Amygdala (tissue), 56 donors: ENCODE data around the gene PRDX2.

Source experiments
- DNase-seq, 56 donors: peaks; one replicate each; lab custom pipeline; 2025; lab: John Stamatoyannopoulos, UW

The PRDX2 gene

DNA sequence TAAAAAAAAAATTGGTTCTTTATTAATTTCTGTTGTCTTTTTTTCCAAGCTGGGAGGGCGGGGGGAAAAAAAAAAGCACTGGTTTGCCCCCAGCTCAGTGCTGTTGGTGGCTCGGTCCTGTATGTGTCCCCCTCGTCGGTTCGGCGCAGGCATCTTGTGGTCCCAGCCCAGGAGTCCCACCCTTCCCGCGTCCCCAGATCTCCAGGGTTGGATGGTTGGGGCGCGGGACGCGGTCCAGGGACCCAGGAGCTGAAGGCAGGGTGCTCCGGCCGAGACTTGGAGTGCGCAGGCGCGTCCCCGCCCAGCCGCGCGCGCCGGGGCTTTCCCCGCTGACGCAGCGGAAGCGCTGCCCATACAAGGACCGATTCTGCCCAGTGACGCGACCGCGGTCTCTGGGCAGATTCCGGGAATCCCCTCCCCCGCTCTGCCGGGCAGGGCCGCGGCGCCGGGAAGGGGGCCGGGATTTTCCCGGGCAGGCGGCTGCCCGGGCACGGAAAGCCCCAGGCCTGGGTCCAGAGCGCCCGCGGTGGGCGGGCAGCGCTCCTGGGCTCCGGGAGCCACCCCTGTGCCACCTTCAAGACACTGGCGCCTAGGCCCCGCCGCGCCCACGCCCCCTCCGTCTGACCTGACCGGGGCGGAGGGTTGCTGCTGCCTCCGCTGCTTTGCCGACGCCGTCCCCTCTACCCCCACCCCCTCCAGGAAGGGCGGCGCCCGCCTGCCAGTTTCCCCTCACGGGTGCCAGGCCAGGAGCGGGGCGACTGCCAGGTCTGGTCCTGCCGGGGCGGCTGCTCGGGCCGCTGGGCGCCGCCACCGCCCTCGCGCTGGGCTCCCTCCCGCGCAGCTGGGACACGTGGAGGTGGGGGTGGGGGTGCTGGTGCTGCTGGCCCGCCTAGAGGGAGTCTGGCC lies 8.1 kb downstream of the PRDX2 start:
- peak in 55 of 56 donors; percentile 60 to 97 (median 87) for DNase-seq

DNA sequence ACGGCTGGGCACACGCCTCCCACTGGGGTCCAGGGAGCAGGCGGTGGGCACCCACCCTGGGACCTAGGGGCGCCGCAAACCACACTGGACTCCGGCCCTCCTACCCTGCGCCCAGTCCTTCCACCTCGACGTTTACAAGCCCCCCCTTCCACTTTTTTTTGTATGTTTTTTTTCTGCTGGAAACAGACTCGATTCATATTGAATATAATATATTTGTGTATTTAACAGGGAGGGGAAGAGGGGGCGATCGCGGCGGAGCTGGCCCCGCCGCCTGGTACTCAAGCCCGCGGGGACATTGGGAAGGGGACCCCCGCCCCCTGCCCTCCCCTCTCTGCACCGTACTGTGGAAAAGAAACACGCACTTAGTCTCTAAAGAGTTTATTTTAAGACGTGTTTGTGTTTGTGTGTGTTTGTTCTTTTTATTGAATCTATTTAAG lies 8.7 kb downstream of the PRDX2 start:
- DNase-seq: peak in 4 of 56 donors; percentile 38 to 65 (median 56)

DNA sequence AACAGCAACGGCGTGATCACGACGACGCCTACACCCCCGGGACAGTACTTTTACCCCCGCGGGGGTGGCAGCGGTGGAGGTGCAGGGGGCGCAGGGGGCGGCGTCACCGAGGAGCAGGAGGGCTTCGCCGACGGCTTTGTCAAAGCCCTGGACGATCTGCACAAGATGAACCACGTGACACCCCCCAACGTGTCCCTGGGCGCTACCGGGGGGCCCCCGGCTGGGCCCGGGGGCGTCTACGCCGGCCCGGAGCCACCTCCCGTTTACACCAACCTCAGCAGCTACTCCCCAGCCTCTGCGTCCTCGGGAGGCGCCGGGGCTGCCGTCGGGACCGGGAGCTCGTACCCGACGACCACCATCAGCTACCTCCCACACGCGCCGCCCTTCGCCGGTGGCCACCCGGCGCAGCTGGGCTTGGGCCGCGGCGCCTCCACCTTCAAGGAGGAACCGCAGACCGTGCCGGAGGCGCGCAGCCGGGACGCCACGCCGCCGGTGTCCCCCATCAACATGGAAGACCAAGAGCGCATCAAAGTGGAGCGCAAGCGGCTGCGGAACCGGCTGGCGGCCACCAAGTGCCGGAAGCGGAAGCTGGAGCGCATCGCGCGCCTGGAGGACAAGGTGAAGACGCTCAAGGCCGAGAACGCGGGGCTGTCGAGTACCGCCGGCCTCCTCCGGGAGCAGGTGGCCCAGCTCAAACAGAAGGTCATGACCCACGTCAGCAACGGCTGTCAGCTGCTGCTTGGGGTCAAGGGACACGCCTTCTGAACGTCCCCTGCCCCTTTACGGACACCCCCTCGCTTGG lies 9.3 kb downstream of the PRDX2 start:
- DNase-seq: peak in 47 of 56 donors; percentile 8 to 75 (median 52)

DNA sequence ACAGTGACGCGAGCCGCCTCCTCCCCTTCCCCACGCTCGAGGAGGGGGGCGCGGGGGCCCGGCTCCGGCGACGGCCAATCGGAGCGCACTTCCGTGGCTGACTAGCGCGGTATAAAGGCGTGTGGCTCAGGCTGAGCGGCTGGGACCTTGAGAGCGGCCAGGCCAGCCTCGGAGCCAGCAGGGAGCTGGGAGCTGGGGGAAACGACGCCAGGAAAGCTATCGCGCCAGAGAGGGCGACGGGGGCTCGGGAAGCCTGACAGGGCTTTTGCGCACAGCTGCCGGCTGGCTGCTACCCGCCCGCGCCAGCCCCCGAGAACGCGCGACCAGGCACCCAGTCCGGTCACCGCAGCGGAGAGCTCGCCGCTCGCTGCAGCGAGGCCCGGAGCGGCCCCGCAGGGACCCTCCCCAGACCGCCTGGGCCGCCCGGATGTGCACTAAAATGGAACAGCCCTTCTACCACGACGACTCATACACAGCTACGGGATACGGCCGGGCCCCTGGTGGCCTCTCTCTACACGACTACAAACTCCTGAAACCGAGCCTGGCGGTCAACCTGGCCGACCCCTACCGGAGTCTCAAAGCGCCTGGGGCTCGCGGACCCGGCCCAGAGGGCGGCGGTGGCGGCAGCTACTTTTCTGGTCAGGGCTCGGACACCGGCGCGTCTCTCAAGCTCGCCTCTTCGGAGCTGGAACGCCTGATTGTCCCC lies 10.1 kb downstream of the PRDX2 start, which contains the start of gene JUNB:
Gene JUNB (plus strand): TSS at position 142 of the 706 bp plus-strand sequence. CDS start 286 bp downstream, at position 428.
- peak; percentile 57 to 99 (median 96) for DNase-seq

DNA sequence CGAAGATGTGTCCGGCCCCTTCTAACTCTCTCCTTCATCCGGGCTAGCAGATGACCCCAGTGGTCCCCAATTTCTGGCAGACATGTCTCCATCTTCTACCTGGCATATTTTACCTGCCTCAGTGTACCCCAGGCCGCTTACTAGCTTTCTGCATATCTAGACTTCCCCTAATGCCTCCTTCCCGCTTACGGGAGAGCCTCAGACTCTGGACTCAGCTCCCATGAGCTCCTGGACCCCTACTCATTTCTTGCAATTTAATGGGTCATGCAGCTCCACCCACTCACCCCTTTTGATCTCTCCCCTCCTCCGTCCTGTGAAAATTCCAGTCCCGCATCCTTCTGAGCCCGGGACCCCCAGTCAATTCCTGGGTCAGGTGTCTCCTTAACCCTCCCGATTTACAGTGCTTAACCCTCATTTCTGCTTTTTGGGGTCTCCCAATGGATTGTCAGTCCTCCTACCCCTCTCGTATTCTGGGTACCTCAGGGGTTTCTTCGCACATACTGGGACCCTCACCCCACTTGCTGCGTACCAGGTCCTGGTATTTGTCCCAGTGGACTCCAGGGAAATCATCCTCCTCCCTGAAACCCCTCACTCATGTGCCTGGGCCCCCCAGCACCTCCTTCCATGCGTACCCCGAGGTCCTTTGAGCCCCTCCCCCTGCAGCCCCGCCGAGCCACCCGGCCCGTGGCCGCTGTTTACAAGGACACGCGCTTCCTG lies 10.8 kb downstream of the PRDX2 start:
- DNase-seq: peak in 8 of 56 donors; percentile 8 to 70 (median 39)

DNA sequence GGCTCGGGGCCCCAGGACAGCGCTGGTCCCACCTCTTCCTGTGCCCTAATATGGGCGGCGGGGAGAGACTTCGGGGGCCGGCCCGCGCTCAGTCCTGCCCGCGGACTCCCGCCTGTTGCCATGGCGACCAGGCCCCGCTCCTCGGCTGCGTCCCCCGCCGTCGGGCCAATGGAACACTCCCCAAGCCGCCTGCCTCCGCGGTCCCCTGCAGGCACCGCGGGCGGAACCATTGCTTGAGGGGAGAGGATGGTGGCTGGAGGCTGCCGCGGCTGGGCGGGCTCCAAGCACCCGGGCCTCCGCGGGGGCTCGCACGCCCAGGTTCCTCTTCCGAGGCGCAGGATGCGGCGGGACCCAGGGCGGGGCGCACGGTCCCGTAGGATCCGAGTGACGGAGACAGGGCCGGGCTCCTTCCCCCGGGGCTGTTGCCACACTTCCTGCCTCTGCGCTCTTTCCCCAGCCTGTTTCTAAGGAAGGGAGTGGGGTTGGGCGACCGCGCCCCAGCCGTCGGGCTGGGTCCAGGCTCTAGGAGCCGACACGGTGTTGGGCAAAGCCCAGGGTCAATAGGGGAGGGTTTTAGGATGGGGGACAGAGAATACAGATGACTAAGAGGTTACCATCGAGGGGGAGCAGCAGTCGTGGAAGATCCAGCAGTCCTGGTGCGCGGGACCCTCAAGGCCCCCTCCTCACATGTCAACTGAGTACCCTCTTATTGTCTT lies 11.5 kb downstream of the PRDX2 start:
- peak; percentile 41 to 96 (median 89) for DNase-seq

DNA sequence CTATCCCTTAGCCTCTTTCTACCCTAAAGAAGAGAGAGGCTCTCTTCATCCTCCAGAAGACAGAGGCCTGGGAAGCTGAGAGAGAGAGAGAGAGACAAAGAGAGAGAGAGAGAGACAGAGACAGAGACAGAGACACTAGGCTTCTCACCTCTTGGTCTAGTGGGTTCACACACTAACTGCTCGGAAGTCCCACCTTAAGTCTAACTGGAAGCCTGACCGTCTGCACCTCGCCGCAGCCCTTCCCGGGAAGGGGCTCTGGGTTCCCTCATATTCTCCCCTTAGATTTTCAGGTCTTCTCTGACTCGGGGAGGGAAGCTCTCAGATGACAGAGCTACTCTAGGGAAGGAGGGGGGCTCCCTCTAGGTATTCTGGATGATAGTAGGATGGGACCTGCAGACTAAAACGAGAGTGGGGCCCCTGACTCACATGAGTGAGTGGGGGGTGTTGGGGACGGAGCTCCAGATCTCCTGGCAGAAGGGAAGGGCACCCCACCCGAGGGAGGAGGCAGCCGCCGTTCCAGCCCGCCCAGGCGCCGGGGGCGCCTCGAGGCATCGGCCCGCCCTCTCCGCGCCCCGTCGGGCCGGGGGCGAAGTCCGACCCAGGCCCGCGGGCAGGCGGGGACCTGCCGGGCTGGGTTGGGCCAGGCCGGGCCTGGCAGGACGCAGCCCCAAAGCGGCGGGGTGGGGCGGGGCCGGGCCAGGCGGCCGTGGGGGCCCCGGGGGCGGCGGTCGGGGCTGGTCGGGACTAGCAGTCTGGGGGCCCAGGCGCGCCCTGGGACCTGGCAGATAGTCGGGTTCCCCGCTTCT lies 12.3 kb downstream of the PRDX2 start:
- DNase-seq: peak in 2 of 56 donors; percentile 40 to 67

DNA sequence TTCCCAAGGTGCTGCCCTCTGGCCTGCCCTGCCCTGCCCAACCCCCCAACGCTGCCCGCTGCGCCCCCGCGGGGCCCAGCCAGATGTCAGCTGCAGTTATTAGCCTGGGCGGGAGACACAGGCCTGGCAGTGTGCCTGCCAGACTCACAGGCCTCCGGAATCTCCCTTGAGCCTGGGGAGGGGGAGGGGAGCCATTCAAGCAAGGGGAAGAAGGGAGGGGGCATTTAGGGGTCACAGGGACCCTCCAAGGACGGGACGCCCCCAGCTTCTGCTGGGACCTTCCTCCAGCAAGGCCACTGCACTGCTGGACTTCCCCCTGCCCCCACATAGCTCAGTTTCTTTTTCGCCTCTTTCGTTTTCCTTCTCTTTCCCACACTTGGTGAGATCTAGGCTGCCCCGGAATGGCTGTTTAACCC lies 12.9 kb downstream of the PRDX2 start:
- DNase-seq: peak in 49 of 56 donors; percentile 12 to 80 (median 52)

DNA sequence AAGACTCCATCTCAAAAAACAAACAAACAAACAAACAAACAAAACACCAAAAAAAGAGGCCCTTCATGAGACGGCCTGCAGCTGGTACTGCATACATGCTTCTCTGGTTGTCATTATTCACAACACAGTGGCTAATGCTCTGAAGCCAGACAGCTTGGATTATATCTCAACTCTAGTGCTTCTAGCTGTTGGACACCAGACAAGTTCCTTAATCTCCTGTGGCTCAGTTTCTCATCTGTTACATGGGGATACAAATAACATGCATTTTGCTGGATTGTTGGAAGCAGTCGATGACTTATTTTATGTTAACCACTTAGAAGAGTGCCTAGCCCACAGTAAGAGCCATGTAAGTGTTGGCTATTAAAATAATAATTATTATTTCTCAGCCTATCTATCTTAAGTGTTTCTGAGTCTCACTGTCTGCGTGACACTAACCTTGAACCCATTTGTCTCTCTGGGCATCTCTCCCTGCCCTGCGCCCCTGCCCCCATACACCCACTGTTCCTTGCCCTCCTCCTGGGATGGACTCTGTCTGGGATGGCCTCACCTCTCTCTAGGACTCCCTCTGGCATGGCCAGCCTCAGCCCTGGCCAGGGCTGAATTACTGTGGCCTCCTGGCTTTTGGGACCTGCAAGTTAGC lies 13.4 kb downstream of the PRDX2 start:
- DNase-seq: no peak

DNA sequence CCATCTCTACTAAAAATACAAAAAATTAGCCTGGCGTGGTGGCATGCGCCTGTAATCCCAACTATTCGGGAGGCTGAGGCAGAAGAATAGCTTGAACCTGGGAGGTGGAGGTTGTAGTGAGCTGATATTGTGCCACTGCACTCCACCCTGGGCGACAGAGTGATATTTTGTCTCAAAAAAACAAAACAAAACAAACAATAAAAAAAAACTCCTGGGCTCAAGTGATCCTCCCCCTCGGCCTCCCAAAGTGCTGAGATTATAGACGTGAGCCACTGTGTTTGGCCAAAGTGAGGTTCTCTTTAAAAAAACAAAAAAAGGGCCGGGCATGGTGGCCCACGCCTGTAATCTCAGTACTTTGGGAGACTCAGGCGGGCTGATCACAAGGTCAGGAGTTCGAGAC lies 14.1 kb downstream of the PRDX2 start:
- no peak for DNase-seq

DNA sequence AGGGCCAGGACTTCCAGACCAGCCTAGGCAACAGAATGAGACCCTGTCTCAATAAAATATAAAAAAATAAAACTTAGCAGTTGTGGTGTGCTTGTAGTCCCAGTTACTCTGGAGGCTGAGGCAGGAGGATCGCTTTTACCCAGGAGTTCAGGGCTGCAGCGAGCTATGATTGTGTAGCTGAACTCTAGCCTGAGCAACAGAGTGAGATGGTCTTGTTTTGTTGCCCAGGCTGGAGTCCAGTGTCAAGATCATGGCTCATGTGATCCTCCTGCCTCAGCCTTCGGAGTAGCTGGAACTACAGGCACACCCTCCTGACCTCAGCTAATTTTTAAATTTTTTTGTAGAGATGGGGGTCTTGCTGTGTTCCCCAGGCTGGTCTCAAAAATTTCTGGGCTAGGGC lies 14.6 kb downstream of the PRDX2 start:
- DNase-seq: no peak

DNA sequence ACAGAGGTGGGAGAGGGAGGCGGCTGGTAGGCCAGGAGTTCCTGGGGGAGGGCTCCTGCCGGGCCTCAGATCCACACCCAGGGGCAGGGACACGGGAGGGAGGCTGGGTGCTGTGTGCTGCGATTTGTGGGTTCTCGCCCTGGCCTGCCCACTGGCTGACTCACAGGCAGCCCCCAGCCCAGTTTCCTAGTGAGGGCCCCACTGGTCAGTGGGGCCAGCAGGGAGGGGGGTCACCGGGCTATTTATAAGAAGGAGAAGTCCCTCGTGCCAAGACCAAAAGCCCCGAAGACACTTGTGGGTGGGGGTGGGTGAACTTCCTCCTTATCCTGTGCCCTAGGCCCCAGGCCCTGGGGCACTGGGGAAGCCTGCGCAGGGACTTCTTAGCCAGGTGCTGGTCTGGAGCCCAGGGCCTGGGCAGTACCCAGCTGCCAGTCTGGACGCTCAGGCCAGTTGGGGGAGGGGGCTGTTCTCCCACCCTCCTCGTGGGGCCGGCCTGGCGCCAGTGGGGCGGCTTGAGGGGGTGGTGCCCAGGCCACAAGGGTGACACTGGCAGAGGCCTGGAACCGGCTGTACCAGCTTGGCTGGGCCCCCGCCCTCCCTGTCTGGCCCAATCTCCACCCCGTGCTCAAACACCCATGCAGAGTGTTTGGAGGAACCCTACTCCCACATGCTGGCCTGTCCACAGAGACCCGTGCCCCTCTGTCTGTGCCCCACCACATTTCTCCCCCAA lies 15.3 kb downstream of the PRDX2 start:
- DNase-seq: peak in 47 of 56 donors; percentile 25 to 83 (median 59)

DNA sequence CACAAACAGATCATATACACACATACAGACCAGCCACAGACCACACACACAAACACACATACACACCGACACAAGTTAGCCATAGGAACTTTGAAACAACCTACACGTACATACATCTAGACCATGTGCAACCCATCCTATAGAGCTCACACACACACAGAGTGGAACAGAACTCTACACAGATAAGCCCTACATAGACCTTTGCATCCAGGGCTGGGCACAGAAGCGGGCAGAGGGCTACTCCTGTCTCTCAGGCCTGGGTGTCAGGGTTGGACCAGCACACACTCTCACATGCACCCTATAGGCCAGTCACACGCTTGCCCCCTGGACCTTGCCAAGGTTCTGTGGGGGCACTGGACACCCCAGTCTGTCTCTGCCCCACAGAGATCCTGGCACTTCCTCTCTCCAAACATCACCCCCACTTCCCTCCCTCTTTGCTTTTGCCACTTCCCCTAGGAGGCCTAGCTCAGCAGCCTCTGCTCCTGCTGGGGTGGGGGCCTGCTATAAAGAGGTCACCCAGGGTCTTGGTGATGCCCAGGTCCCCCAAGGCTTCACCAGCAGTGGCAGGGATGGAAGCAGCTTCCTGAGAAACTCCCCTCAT lies 16.1 kb downstream of the PRDX2 start:
- DNase-seq: peak in 13 of 56 donors; percentile 11 to 51 (median 27)

DNA sequence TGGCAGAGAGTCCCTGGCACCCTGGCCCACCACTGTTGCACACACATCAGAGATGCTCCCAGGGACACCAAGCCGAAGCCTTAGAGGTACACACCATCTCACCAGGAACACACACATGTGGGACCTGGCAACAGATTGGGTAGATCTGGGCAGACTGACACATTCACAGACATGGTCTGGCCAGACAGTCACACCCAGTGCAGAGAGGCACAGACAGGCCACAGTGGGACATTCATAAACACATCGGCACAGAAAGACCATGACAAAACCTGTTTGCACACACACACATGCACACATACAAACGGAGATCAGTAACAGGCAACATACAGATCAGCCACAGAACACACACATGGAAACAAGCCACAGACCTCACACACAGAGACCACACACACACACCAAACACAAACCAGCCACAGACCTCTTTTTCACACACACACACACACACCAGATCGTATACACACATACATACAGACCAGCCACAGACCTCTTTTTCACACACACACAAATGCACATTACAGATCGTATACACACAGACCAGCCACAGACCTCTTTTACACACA lies 16.6 kb downstream of the PRDX2 start:
- DNase-seq: no peak

DNA sequence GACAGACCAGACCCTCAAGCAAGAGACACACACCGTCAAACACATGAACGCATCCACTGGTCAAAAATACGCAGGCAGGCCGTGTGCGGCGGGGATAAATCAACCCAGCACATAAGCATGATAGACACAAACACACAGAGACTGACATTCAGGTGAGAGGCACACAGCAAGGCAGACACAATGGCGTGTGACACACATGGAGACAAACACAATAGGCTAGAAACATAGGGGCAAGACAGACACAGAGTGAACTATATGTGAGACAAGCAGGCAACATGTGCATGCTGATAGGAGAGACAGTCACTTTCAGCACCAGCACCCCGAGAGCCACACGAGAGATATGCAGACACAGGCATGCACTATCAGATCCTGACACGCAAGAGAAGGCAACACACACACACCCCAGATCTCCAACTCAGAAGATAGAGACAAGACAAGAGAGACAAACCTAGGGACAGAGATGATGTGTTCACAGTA lies 17.2 kb downstream of the PRDX2 start:
- peak in 1 of 56 donors; percentile 3 for DNase-seq

DNA sequence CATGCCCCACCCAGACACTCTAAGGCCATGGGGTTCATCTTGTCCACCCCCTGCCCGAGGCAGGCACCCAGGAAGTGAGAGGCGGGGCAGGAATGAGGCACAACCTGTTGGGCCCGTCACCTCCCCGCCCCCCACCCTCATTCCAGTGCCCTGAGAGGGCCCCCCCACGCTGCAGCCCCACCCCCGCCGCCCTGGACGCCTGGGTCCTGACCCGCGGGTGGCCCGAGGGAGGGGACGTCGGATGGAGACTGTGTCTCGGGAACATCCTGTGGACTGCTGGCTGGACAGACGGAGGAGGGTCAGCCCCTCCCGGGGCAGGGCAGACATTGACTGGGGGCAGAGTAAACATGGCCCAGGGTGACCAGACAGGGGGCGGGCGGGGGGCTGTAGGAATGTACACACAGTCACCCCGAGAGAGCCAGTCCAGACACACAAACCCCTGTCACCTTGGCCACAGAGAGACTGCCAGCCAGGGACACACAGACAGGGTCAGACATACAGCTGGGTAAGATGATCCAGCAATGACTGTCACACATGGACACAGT lies 17.7 kb downstream of the PRDX2 start:
- DNase-seq: peak in 7 of 56 donors; percentile 4 to 54 (median 28)
